ENCODE results near the gene NR2F1.

The NR2F1 gene

GRCh38 chr5:93577854-93578812 is 4.9 kb upstream of the NR2F1 start:
- no peak for DNase-seq

- DNase-seq = no peak
Measured at GRCh38 chr5:93578813-93579691, 4.0 kb upstream of the NR2F1 start.

GRCh38 chr5:93579692-93580062 is 3.3 kb upstream of the NR2F1 start:
- DNase-seq = no peak

- DNase-seq = no peak
Measured at GRCh38 chr5:93580063-93580926, 2.7 kb upstream of the NR2F1 start.

- no peak for DNase-seq
Measured at GRCh38 chr5:93580927-93581445, 2.0 kb upstream of the NR2F1 start, which contains the start of gene NR2F1-AS1. TSS of gene NR2F1-AS1 (minus strand) at chr5:93581219.

DNA sequence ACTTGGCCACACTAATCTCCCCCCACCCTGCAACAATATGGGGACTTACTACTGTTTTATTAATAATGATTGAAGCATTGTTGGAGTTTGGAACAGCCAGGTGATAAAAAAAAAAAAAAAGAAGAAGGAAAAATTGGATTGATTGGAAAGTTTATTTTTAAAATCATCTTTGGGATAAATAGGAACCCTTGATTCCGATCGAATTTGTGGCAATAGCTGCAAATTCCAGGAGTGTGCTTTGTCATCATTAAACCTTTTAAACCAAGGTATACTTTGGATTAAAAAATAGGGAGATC is 907 bp upstream of the NR2F1 start:
- DNase-seq = no peak

GRCh38 chr5:93583439-93583767 is 381 bp downstream of the NR2F1 start:
- no peak for DNase-seq

DNA sequence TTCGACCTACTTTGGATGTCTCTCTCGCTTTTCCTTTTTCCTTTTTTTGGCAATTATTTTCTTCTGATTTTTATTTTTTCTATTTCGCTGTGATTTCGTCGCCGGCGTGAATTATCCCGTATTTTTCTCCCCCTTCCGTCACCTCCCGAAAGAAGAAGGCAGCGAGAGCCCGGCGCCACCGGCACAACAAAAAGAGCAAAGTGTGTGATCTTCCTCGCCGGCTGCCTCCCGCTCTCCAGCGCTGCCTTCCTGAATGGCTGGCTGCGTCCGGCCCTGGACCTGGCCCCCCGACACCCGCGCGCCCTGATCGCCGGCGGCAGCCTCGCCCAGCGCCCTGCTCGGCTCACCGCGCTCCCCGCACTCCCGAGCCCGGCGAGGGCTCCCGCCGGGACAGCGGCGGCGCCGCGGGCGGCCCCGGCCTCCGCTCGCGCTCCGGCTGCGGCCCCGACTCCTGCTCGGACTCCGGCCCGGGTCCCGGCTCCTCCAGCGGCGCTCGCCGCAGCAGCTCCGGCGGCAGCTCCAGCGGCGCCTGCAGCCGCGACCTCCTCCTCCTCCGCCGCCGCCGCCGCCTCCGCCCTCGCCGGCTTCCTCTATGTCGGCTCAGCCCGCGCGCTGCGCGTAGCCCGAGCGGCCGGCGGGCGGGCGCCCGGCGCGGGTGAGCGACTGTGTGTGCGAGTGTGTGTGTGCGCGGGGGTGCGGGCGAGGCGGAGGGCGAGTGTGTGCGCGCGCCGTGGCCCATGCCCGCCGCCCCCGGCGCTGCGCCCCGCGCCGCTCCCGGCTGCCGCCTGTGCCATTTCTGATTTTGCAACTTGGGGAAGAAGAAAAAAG is 960 bp downstream of the NR2F1 start:
- peak; percentile 35 for DNase-seq

GRCh38 chr5:93584596-93585040 is 1.6 kb downstream of the NR2F1 start:
- no peak for DNase-seq

DNA sequence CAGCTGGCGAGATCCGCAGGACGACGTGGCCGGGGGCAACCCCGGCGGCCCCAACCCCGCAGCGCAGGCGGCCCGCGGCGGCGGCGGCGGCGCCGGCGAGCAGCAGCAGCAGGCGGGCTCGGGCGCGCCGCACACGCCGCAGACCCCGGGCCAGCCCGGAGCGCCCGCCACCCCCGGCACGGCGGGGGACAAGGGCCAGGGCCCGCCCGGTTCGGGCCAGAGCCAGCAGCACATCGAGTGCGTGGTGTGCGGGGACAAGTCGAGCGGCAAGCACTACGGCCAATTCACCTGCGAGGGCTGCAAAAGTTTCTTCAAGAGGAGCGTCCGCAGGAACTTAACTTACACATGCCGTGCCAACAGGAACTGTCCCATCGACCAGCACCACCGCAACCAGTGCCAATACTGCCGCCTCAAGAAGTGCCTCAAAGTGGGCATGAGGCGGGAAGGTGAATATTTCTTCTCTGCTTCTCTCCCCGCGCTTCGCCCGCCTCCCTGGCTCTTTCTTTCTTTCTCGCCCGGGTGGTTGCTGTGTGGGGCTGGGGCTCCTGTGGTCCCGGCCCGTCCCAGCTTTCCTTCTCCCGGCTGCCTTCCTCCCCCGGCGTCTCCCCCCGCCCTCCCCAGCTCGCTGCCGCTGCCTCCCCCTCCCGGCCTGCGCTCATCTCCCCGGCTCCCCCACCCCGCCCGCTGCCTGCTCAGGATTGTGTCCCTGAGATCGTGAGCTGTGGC is 2.2 kb downstream of the NR2F1 start:
- DNase-seq = no peak

DNA sequence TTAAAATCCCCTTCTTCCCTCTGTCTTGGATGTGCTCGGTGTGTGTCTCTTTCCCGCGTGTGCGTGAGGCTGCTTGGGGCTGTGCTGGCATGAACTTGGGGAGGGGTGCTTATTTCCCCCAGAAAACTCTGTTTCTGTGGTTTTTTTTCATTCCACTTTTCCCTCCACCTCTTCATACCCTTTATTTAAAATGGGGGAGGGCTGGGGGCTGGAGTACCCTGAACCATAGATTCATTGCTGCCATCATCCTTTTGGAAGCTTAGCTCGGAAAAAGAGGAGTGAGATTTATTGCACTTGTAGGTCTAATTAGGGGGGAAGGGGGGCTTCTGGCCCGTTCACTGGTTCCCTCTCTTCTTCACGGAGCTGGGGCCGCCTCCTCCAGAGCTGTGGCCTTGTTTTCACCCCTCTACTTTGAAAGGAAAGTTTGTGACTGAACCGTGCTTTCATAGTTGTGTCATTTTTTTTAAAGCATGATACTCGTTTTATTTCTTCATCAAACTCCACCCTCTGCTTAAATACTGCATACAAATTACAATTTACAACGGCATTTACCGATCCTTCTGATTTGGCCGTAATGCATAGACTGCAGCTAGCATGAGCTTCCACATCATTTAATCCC is 2.9 kb downstream of the NR2F1 start:
- DNase-seq = no peak

- no peak for DNase-seq
Measured at GRCh38 chr5:93586736-93587596, 3.9 kb downstream of the NR2F1 start.

GRCh38 chr5:93587597-93588351 is 4.8 kb downstream of the NR2F1 start:
- no peak for DNase-seq

DNA sequence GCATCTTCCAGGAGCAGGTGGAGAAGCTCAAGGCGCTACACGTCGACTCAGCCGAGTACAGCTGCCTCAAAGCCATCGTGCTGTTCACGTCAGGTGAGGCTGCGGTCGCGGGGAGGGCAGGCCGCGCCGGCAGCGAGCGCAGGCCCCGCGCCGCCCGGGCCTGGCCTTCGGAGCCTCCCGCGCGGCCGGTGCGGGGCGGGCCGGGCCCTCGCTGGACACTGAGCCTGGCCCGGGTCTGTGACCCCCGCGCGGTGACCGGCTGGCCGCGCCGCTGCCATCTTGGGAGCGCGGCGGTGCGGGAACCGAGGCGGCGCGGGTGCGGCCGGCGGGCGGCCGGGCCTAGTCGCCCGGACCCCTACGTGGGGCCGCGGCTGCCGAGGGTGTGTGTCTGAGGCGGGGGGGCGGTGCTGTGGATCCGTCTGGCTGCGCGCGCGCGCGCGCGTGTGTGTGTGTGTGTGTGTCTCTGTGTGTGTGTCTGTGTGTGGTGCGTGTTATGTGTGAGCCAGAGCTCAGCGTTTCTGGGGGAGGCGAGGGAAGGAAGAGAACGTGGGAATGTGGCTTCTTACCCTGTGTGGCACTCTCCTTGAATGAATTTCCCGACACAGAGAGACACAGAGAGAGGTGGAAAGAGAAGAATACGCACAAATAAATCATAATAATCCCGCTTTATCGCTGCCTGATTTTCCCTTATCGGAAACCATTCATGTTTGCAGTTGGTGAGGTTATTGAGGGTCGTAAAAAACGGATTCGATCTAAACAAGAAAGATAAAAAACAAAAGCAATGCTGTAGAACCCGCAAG is 5.5 kb downstream of the NR2F1 start:
- no peak for DNase-seq

DNA sequence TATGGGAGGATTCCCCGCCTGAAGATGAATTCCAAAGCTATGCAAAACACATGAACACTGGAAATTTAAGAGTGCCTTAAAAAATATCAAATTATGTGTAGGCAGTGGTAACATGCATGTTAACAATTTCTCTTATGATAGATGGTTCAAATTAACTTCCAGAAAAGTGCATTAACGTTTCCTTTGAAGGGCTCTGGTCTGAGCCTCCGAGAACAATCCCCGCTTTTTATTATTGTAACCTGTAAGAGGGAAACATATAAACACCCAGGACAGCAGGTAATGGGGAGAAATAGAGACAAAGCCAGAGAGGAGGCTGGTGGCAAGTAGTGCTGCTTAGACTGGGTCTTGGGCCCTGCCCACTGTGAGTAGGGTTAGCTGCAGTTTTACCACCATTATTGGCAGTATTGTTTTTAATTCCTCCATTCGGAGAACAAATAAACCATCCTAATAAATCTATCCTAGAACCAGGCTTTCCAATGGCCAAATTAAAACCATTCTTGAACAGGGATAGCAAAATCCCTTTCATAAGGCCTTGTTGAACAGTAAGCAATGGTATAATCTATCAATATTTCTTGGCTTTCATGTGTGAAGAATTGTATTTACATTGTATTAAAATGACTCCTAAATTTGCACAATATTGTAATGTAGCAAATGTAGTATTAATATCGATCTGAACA is 6.3 kb downstream of the NR2F1 start:
- no peak for DNase-seq

DNA sequence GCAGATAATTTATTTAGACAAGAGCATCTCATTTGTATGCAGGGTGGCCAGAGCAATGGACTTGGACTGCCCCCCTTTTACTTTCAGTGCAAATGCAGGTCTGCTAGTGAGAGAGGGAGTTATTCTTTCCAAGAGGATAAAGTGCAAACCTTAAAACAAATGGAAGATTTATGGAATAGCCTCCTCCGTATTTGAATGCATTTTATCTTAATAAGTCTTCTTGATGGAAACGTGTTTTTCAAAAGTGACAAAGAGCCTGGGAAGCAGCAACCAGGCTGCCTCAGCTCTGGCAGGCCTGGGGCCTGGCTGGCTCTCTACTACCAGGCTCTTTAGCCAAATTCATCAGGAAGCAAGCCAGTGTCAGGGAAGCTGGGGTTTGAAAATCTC is 6.8 kb downstream of the NR2F1 start:
- DNase-seq = no peak

- no peak for DNase-seq
Measured at GRCh38 chr5:93590493-93590892, 7.5 kb downstream of the NR2F1 start.
